K562 (cell line): Measurements from ENCODE around the gene SH3D21. TPM values are rescaled to one million over a fixed set of nuclear protein-coding genes. Genes with fewer than 3 reads are reported as not detected.

Experiments used
- polyA plus RNA-seq, 8 experiments: library from polyadenylated mRNA; depleted of rRNA in 4 of 8; stranded (reverse) in 5 of 8; unstranded in 3 of 8; fragments of >200 nt; fragmentation: Nextera tagmentation in 2 of 8; fragmentation: Illumina TruSeq in 1 of 8; extraction: Ambion mirVana in 2 of 8; extraction: Trizol in 1 of 8; gene quantifications; 2 replicates each; pipeline versions ENCODE4 v1.2.1 to v1.2.3, GENCODE V29; 2011 to 2014; ENCODE audit warnings: inconsistent platforms in 1 of 8, missing spikeins in 1 of 8
- total RNA-seq, 7 experiments: library from RNA; depleted of rRNA in 6 of 7; stranded (reverse); fragments of >200 nt in 6 of 7; fragmentation: Illumina TruSeq in 2 of 7; extraction: Trizol in 2 of 7; gene quantifications; 2 replicates each; pipeline versions ENCODE4 v1.2.1 to v1.2.3, GENCODE V29; 2011 to 2021; ENCODE audit warnings: low replicate concordance in 1 of 7

Gene SH3D21
- total and polyA plus RNA-seq, 9 of the 15 experiments (the other 6 are each of a cell fraction or from before 2014, with no cell fraction given), result 0.01 to 4.7 (median 1.8) TPM

Other genes with a start within 250 kb of the SH3D21 start
Only the 7 nearest of the 12 such genes appear.
- 132 and 141 TPM in 2 replicates for gene TRAPPC3, start 156.9 kb upstream of the SH3D21 start, total RNA-seq (2014; rRNA removed)
- gene TRAPPC3, start 156.9 kb upstream of the SH3D21 start, total RNA-seq (2014; rRNA removed; fragmentation: Illumina TruSeq; extraction: Trizol), result 109 and 114 TPM in 2 replicates
- gene TRAPPC3, start 156.9 kb upstream of the SH3D21 start, total RNA-seq (2015; rRNA removed; fragmentation: Illumina TruSeq; extraction: Trizol), result 112 and 115 TPM in 2 replicates
- 83.4 and 90.9 TPM in 2 replicates for gene TRAPPC3, start 156.9 kb upstream of the SH3D21 start, total RNA-seq (2021)
- gene TRAPPC3, start 156.9 kb upstream of the SH3D21 start, polyA plus RNA-seq (2011; rRNA removed), result 128 and 141 TPM in 2 replicates
- gene TRAPPC3, start 156.9 kb upstream of the SH3D21 start, polyA plus RNA-seq (2014; fragmentation: Illumina TruSeq; extraction: Trizol), result 127 and 140 TPM in 2 replicates
- 10 to 100 TPM; 20.6 to 41.8 TPM for gene TRAPPC3, start 156.9 kb upstream of the SH3D21 start, polyA plus RNA-seq (2014; fragmentation: Nextera tagmentation; extraction: Ambion mirVana)
- gene TRAPPC3, start 156.9 kb upstream of the SH3D21 start, polyA plus RNA-seq (2014; rRNA removed), result 119 and 142 TPM in 2 replicates
- 72.8 and 74.4 TPM in 2 replicates for gene MAP7D1, start 150.2 kb upstream of the SH3D21 start, total RNA-seq (2014; rRNA removed)
- gene MAP7D1, start 150.2 kb upstream of the SH3D21 start, total RNA-seq (2014; rRNA removed; fragmentation: Illumina TruSeq; extraction: Trizol), result 17.4 and 20.8 TPM in 2 replicates
- gene MAP7D1, start 150.2 kb upstream of the SH3D21 start, total RNA-seq (2015; rRNA removed; fragmentation: Illumina TruSeq; extraction: Trizol), result 34.5 and 37.8 TPM in 2 replicates
- 101 and 108 TPM in 2 replicates for gene MAP7D1, start 150.2 kb upstream of the SH3D21 start, total RNA-seq (2021)
- 17.2 and 18.4 TPM in 2 replicates for gene MAP7D1, start 150.2 kb upstream of the SH3D21 start, polyA plus RNA-seq (2011; rRNA removed)
- 49.2 and 53.7 TPM in 2 replicates for gene MAP7D1, start 150.2 kb upstream of the SH3D21 start, polyA plus RNA-seq (2014; fragmentation: Illumina TruSeq; extraction: Trizol)
- 1 to 10 TPM; 3.6 to 4.4 TPM for gene MAP7D1, start 150.2 kb upstream of the SH3D21 start, polyA plus RNA-seq (2014; fragmentation: Nextera tagmentation; extraction: Ambion mirVana)
- 53.8 and 54.7 TPM in 2 replicates for gene MAP7D1, start 150.2 kb upstream of the SH3D21 start, polyA plus RNA-seq (2014; rRNA removed)
- gene THRAP3, start 81.9 kb upstream of the SH3D21 start, total RNA-seq (2014; rRNA removed), result 67.9 and 70.5 TPM in 2 replicates
- 100 and 118 TPM in 2 replicates for gene THRAP3, start 81.9 kb upstream of the SH3D21 start, total RNA-seq (2014; rRNA removed; fragmentation: Illumina TruSeq; extraction: Trizol)
- 125 and 128 TPM in 2 replicates for gene THRAP3, start 81.9 kb upstream of the SH3D21 start, total RNA-seq (2015; rRNA removed; fragmentation: Illumina TruSeq; extraction: Trizol)
- gene THRAP3, start 81.9 kb upstream of the SH3D21 start, total RNA-seq (2021), result 107 and 123 TPM in 2 replicates
- gene THRAP3, start 81.9 kb upstream of the SH3D21 start, polyA plus RNA-seq (2011; rRNA removed), result 101 and 113 TPM in 2 replicates
- gene THRAP3, start 81.9 kb upstream of the SH3D21 start, polyA plus RNA-seq (2014; fragmentation: Illumina TruSeq; extraction: Trizol), result 133 TPM in 2 replicates
- gene THRAP3, start 81.9 kb upstream of the SH3D21 start, polyA plus RNA-seq (2014; fragmentation: Nextera tagmentation; extraction: Ambion mirVana), result 100 to 1,000 TPM in 1 of 2 experiments, 10 to 100 TPM in 1; 66.2 to 135 TPM
- 76.9 and 99.0 TPM in 2 replicates for gene THRAP3, start 81.9 kb upstream of the SH3D21 start, polyA plus RNA-seq (2014; rRNA removed)
- 61.5 and 65.7 TPM in 2 replicates for gene EVA1B, start 17.3 kb downstream of the SH3D21 start, total RNA-seq (2014; rRNA removed)
- gene EVA1B, start 17.3 kb downstream of the SH3D21 start, total RNA-seq (2014; rRNA removed; fragmentation: Illumina TruSeq; extraction: Trizol), result 0.29 and 0.44 TPM in 2 replicates
- gene EVA1B, start 17.3 kb downstream of the SH3D21 start, total RNA-seq (2015; rRNA removed; fragmentation: Illumina TruSeq; extraction: Trizol), result 4.6 and 5.9 TPM in 2 replicates
- 27.2 and 27.8 TPM in 2 replicates for gene EVA1B, start 17.3 kb downstream of the SH3D21 start, total RNA-seq (2021)
- 2.4 and 5.3 TPM in 2 replicates for gene EVA1B, start 17.3 kb downstream of the SH3D21 start, polyA plus RNA-seq (2011; rRNA removed)
- 0.68 and 2.1 TPM in 2 replicates for gene EVA1B, start 17.3 kb downstream of the SH3D21 start, polyA plus RNA-seq (2014; fragmentation: Illumina TruSeq; extraction: Trizol)
- gene EVA1B, start 17.3 kb downstream of the SH3D21 start, polyA plus RNA-seq (2014; fragmentation: Nextera tagmentation; extraction: Ambion mirVana), result under 1 TPM; 0.08 to 0.13 TPM
- 39.1 and 41.3 TPM in 2 replicates for gene EVA1B, start 17.3 kb downstream of the SH3D21 start, polyA plus RNA-seq (2014; rRNA removed)
- gene STK40, start 79.6 kb downstream of the SH3D21 start, total RNA-seq (2014; rRNA removed), result 39.1 and 55.1 TPM in 2 replicates
- 18.5 and 22.8 TPM in 2 replicates for gene STK40, start 79.6 kb downstream of the SH3D21 start, total RNA-seq (2014; rRNA removed; fragmentation: Illumina TruSeq; extraction: Trizol)
- 27.1 and 27.6 TPM in 2 replicates for gene STK40, start 79.6 kb downstream of the SH3D21 start, total RNA-seq (2015; rRNA removed; fragmentation: Illumina TruSeq; extraction: Trizol)
- gene STK40, start 79.6 kb downstream of the SH3D21 start, total RNA-seq (2021), result 90.1 and 94.3 TPM in 2 replicates
- gene STK40, start 79.6 kb downstream of the SH3D21 start, polyA plus RNA-seq (2011; rRNA removed), result 57.8 and 73.8 TPM in 2 replicates
- 62.9 and 78.0 TPM in 2 replicates for gene STK40, start 79.6 kb downstream of the SH3D21 start, polyA plus RNA-seq (2014; fragmentation: Illumina TruSeq; extraction: Trizol)
- 1 to 10 TPM in 1 of 2 experiments, under 1 TPM in 1; 0.69 to 1.7 TPM for gene STK40, start 79.6 kb downstream of the SH3D21 start, polyA plus RNA-seq (2014; fragmentation: Nextera tagmentation; extraction: Ambion mirVana)
- gene STK40, start 79.6 kb downstream of the SH3D21 start, polyA plus RNA-seq (2014; rRNA removed), result 59.0 and 63.1 TPM in 2 replicates
- gene LSM10, start 91.5 kb downstream of the SH3D21 start, total RNA-seq (2014; rRNA removed), result 68.9 and 94.6 TPM in 2 replicates
- gene LSM10, start 91.5 kb downstream of the SH3D21 start, total RNA-seq (2014; rRNA removed; fragmentation: Illumina TruSeq; extraction: Trizol), result 9.8 and 13.2 TPM in 2 replicates
- gene LSM10, start 91.5 kb downstream of the SH3D21 start, total RNA-seq (2015; rRNA removed; fragmentation: Illumina TruSeq; extraction: Trizol), result 21.8 and 23.3 TPM in 2 replicates
- 85.7 and 88.0 TPM in 2 replicates for gene LSM10, start 91.5 kb downstream of the SH3D21 start, total RNA-seq (2021)
- gene LSM10, start 91.5 kb downstream of the SH3D21 start, polyA plus RNA-seq (2011; rRNA removed), result 91.4 and 95.2 TPM in 2 replicates
- 122 and 153 TPM in 2 replicates for gene LSM10, start 91.5 kb downstream of the SH3D21 start, polyA plus RNA-seq (2014; fragmentation: Illumina TruSeq; extraction: Trizol)
- 10 to 100 TPM; 34.8 to 56.9 TPM for gene LSM10, start 91.5 kb downstream of the SH3D21 start, polyA plus RNA-seq (2014; fragmentation: Nextera tagmentation; extraction: Ambion mirVana)
- gene LSM10, start 91.5 kb downstream of the SH3D21 start, polyA plus RNA-seq (2014; rRNA removed), result 146 and 168 TPM in 2 replicates
- 0.36 TPM in 1 of 2 replicates, not detected in the other for gene OSCP1, start 144.1 kb downstream of the SH3D21 start, total RNA-seq (2014; rRNA removed)
- gene OSCP1, start 144.1 kb downstream of the SH3D21 start, total RNA-seq (2014; rRNA removed; fragmentation: Illumina TruSeq; extraction: Trizol), result not detected in 2 replicates
- 0.40 TPM in 1 of 2 replicates, not detected in the other for gene OSCP1, start 144.1 kb downstream of the SH3D21 start, total RNA-seq (2015; rRNA removed; fragmentation: Illumina TruSeq; extraction: Trizol)
- gene OSCP1, start 144.1 kb downstream of the SH3D21 start, total RNA-seq (2021), result not detected in 2 replicates
- gene OSCP1, start 144.1 kb downstream of the SH3D21 start, polyA plus RNA-seq (2011; rRNA removed), result 0.12 and 0.15 TPM in 2 replicates
- gene OSCP1, start 144.1 kb downstream of the SH3D21 start, polyA plus RNA-seq (2014; fragmentation: Illumina TruSeq; extraction: Trizol), result 0.22 and 0.30 TPM in 2 replicates
- not detected for gene OSCP1, start 144.1 kb downstream of the SH3D21 start, polyA plus RNA-seq (2014; fragmentation: Nextera tagmentation; extraction: Ambion mirVana)
- not detected in 2 replicates for gene OSCP1, start 144.1 kb downstream of the SH3D21 start, polyA plus RNA-seq (2014; rRNA removed)